HL-60 (cell line): ENCODE measurements around the gene ZNF142.

ENCODE experiments used
- DNase-seq, 2 experiments: peaks; one replicate each; pipeline ENCODE4 v3.0.0-alpha.2; 2010 to 2020; ENCODE audit warnings: low read depth in 1 of 2, low spot score in 1 of 2
- H3K27ac ChIP-seq: fragments of 250-450 bp; sonication (Bioruptor Pico); replicated peaks from 2 replicates; pipeline ENCODE4 v1.5.1; 2020; ENCODE audit warnings: mild to moderate bottlenecking, moderate library complexity
- H3K27me3 ChIP-seq: fragments of 250-450 bp; sonication (Bioruptor Pico); 2 replicates; pipeline ENCODE4 v1.5.1; 2021; ENCODE audit warnings: mild to moderate bottlenecking, moderate library complexity; ENCODE audit not compliant: insufficient read depth, poor library complexity, severe bottlenecking
- H3K4me3 ChIP-seq: replicated peaks from 2 replicates; pipeline ENCODE4 v1.5.1; 2011; ENCODE audit warnings: mild to moderate bottlenecking, control low read depth, low read length; ENCODE audit not compliant: insufficient read depth
- CTCF ChIP-seq: IDR thresholded peaks from one replicate; pipeline ENCODE4 v1.5.1; 2011; ENCODE audit warnings: low read length, control low read depth, inconsistent platforms; ENCODE audit not compliant: insufficient read depth
- GABPA ChIP-seq: IDR thresholded peaks from 2 replicates; pipeline ENCODE4 v1.6.1; 2012; ENCODE audit warnings: low read depth
- POLR2AphosphoS5 ChIP-seq: IDR thresholded peaks from 2 replicates; pipeline ENCODE4 v1.6.1; 2012; ENCODE audit warnings: low read depth
- REST ChIP-seq: IDR thresholded peaks from 2 replicates; pipeline ENCODE4 v1.6.1; 2012; ENCODE audit warnings: low read depth; ENCODE audit not compliant: insufficient replicate concordance
- SPI1 ChIP-seq: IDR thresholded peaks from 2 replicates; pipeline ENCODE4 v1.6.1; 2012; ENCODE audit warnings: low read depth, mild to moderate bottlenecking, borderline replicate concordance

The ZNF142 gene

GRCh38 chr2:218638372-218638771 is 21.1 kb downstream of the ZNF142 start:
- DNase-seq = no peak
- Histone ChIP-seq H3K4me3 (no peak overlapping the region), H3K27me3 (no peaks in the 10 kb centered on the region), H3K27ac (no peak overlapping the region)
- TF ChIP-seq CTCF (no peak), GABPA (no peak), SPI1 (no peak), REST (no peak), POLR2AphosphoS5 (no peak)

- Histone ChIP-seq H3K27me3 (no peaks in the 10 kb centered on the region), H3K27ac (no peak overlapping the region), H3K4me3 (no peak overlapping the region)
- no peak for TF ChIP-seq REST
- no peak for TF ChIP-seq POLR2AphosphoS5
- TF ChIP-seq SPI1 = no peak
- TF ChIP-seq CTCF = no peak
- no peak for TF ChIP-seq GABPA
- DNase-seq = no peak
Measured at GRCh38 chr2:218635719-218636118, 23.7 kb downstream of the ZNF142 start.

- DNase-seq = no peak
- Histone ChIP-seq H3K27ac (no peak overlapping the region), H3K4me3 (no peak overlapping the region), H3K27me3 (no peaks in the 10 kb centered on the region)
- TF ChIP-seq REST (no peak), SPI1 (no peak), POLR2AphosphoS5 (no peak), GABPA (no peak), CTCF (no peak)
Measured at GRCh38 chr2:218631837-218632236, 27.6 kb downstream of the ZNF142 start.
